GM12878 (cell line): Measurements from ENCODE around the gene COQ4. TPM values are rescaled to one million over a fixed set of nuclear protein-coding genes. Genes with fewer than 3 reads are reported as not detected.

ENCODE experiments used
- ATAC-seq: fragments of 200-7000 bp; cut with Tn5 transposase; 3 replicates; pipeline ENCODE4 v1.9.1; 2020; ENCODE audit warnings: mild to moderate bottlenecking, moderate library complexity
- BruUV-seq: library from RNA; stranded (reverse); fragments of 400-500 nt; replicated peaks from 2 replicates; lab custom pipeline; 2021; lab: Mats Ljungman, UMichigan
- CTCF ChIA-PET: fragments of 300-600 bp; sonication (Branson Sonifier 250); formaldehyde crosslinking; extraction: SDS; loops from one replicate; lab custom pipeline; 2021; ENCODE audit warnings: inconsistent platforms; lab: Yijun Ruan, JAX
- POLR2A ChIA-PET: fragments of 350-600 bp; formaldehyde crosslinking; extraction: SDS; loops from one replicate; lab custom pipeline; 2021; ENCODE audit warnings: inconsistent platforms; lab: Charles Lee
- RAD21 ChIA-PET: fragments of 300-600 bp; sonication (Branson Sonifier 250); formaldehyde crosslinking; loops from one replicate; lab custom pipeline; 2023; ENCODE audit warnings: antibody characterized with exemption; ENCODE audit not compliant: unreplicated experiment; lab: Charles Lee
- SMC1A ChIA-PET: fragments of 300-600 bp; sonication (Branson Sonifier 250); formaldehyde crosslinking; loops from one replicate; lab custom pipeline; 2023; ENCODE audit not compliant: unreplicated experiment, uncharacterized antibody; lab: Charles Lee
- DNase-seq: peaks from one replicate; pipeline ENCODE4 v3.0.0-alpha.2; 2011; ENCODE audit warnings: low read depth, low spot score
- FAIRE-seq: peaks from 3 replicates; lab custom pipeline; 2011; peaks lifted over from hg19 to GRCh38; lab: Jason Lieb, UNC
- H2AFZ ChIP-seq: 2 replicates; pipeline ENCODE4 v1.6.0; 2011; ENCODE audit warnings: low read depth, low read length, control low read depth; ENCODE audit not compliant: control insufficient read depth
- H3K27ac ChIP-seq: 2 replicates; pipeline ENCODE4 v1.5.1; 2011; ENCODE audit warnings: control low read depth; ENCODE audit not compliant: control insufficient read depth, insufficient read depth
- H3K27me3 ChIP-seq, 2 experiments: replicated peaks in 1 of 2; 2 replicates each; pipeline versions ENCODE4 v1.6.0 to v1.6.1; 2011; ENCODE audit warnings: low read length in 1 of 2; ENCODE audit not compliant: control insufficient read depth in 2 of 2, insufficient read depth in 2 of 2
- H3K36me3 ChIP-seq, 2 experiments: 2 replicates each; pipeline ENCODE4 v1.5.1; 2011; ENCODE audit warnings: low read length in 1 of 2; ENCODE audit not compliant: control insufficient read depth in 2 of 2, insufficient read depth in 2 of 2
- H3K4me1 ChIP-seq: 2 replicates; pipeline ENCODE4 v1.6.1; 2011; ENCODE audit warnings: mild to moderate bottlenecking, low read length, moderate library complexity, mixed read lengths; ENCODE audit not compliant: control insufficient read depth, insufficient read depth
- H3K4me2 ChIP-seq: 2 replicates; pipeline ENCODE4 v1.6.0; 2011; ENCODE audit warnings: control low read depth; ENCODE audit not compliant: control insufficient read depth, insufficient read depth
- H3K4me3 ChIP-seq: fragments of 200-600 bp; sonication (generic); 2 replicates; pipeline ENCODE4 v1.5.1; 2016
- H3K79me2 ChIP-seq: 2 replicates; pipeline ENCODE4 v1.6.0; 2011; ENCODE audit warnings: low read length; ENCODE audit not compliant: control insufficient read depth, insufficient read depth
- H3K9ac ChIP-seq: 2 replicates; pipeline ENCODE4 v1.8.0; 2011; ENCODE audit warnings: low read length, control low read depth, mixed read lengths; ENCODE audit not compliant: control insufficient read depth, insufficient read depth
- H3K9me3 ChIP-seq: replicated peaks from 3 replicates; pipeline ENCODE4 v1.5.1; 2011; ENCODE audit warnings: mild to moderate bottlenecking, low read length; ENCODE audit not compliant: control insufficient read depth, insufficient read depth
- H4K20me1 ChIP-seq: 2 replicates; pipeline ENCODE4 v1.6.0; 2011; ENCODE audit not compliant: control insufficient read depth, insufficient read depth
- HCFC1 ChIP-seq: fragments of 150-350 bp; IDR thresholded peaks from 2 replicates; pipeline ENCODE4 v1.6.1; 2014; ENCODE audit warnings: low read length
- NFIC ChIP-seq: IDR thresholded peaks from 2 replicates; pipeline ENCODE4 v1.6.1; 2012; ENCODE audit warnings: low read depth, mild to moderate bottlenecking, inconsistent platforms, low read length, moderate library complexity
- NRF1 ChIP-seq: conservative IDR thresholded peaks from 2 replicates; pipeline ENCODE4 v1.6.1; 2011; ENCODE audit warnings: mild to moderate bottlenecking, low read depth, low read length, improper control_type of control experiment
- SREBF1 ChIP-seq: IDR thresholded peaks from 2 replicates; pipeline ENCODE4 v1.6.1; 2012; ENCODE audit warnings: mild to moderate bottlenecking, low read length
- ZNF384 ChIP-seq: IDR thresholded peaks from 2 replicates; pipeline ENCODE4 v1.6.1; 2012; ENCODE audit warnings: low read depth, mild to moderate bottlenecking, low read length, improper control_type of control experiment, borderline replicate concordance
- WGBS: methylation state at CpG from one replicate; pipeline ENCODE4 v1.1.6; 2016; ENCODE audit warnings: low lambda C conversion rate; ENCODE audit not compliant: insufficient replicate concordance, insufficient coverage; ENCODE audit errors: missing lambda C conversion rate; 5-methylcytosine and 5-hydroxymethylcytosine counted together
- in situ Hi-C: fragments of 300-500 bp; cut with MboI; formaldehyde crosslinking; loops from 9 replicates; pipeline ENCODE4 v1.14.3; 2018; ENCODE audit warnings: mixed read lengths
- intact Hi-C: fragments of 100-400 bp; cut with micrococcal nuclease; formaldehyde crosslinking; loops from one replicate; pipeline ENCODE4 v1.14.2; 2022; ENCODE audit not compliant: unreplicated experiment
- polyA plus RNA-seq, 11 experiments: library from polyadenylated mRNA; depleted of rRNA in 4 of 11; unstranded in 6 of 11; stranded (reverse) in 5 of 11; fragments of >200 nt; fragmentation: Nextera tagmentation in 4 of 11; fragmentation: Illumina TruSeq in 1 of 11; extraction: Ambion mirVana in 4 of 11; extraction: Trizol in 1 of 11; gene quantifications; 1 replicate in 1 of 11; 2 replicates in 10 of 11; pipeline versions ENCODE4 v1.2.1 to v1.2.3, GENCODE V29; 2011 to 2016; ENCODE audit warnings: inconsistent platforms in 2 of 11, missing spikeins in 2 of 11, low read depth in 1 of 11
- total RNA-seq, 4 experiments: library from RNA; depleted of rRNA in 3 of 4; stranded (reverse); fragments of >200 nt in 3 of 4; fragmentation: Illumina TruSeq in 1 of 4; extraction: Trizol in 1 of 4; gene quantifications; 2 replicates each; pipeline versions ENCODE4 v1.2.1 to v1.2.3, GENCODE V29; 2013 to 2021
- TF ChIP-seq, protein P1 (sequence below): fragments of 450-650 bp; formaldehyde crosslinking; IDR thresholded peaks from 2 replicates; pipeline ENCODE4 v1.5.0; 2022; ENCODE audit warnings: mild to moderate bottlenecking, missing genetic modification characterization
- TF ChIP-seq, protein P2 (sequence below): IDR thresholded peaks from 2 replicates; pipeline ENCODE4 v1.6.1; 2012; ENCODE audit warnings: low read depth, low read length, improper control_type of control experiment
- TF ChIP-seq, protein P3 (sequence below): fragments of 450-650 bp; IDR thresholded peaks from 2 replicates; pipeline ENCODE4 v1.6.1; 2016; ENCODE audit warnings: mild to moderate bottlenecking

COQ4 gene
- total and polyA plus RNA-seq, 10 of the 15 experiments (the other 5 are each of a cell fraction or from before 2014, with no cell fraction given): 3.8 to 64.1 (median 38.6) TPM

DNA sequence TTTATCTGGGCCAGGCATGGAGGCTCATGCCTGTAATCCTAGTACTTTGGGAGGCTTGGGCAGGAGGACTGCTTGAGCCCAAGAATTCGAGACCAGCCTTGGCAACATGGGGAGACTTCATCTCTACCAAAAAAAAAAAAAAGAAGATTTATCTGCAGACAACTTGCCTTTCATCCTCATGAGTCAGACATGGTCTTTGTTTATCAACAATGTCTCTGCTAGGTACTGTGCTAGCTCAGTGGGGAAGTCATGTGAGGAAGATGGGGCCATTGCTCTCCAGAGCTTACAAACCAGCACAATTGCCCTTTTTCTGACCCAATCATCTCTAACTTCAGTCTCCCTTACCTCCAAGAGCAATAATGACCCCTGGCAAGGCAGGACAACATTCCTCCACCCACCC is 50.1 kb downstream of the COQ4 start (continued):
- TF ChIP-seq, protein P1, sequence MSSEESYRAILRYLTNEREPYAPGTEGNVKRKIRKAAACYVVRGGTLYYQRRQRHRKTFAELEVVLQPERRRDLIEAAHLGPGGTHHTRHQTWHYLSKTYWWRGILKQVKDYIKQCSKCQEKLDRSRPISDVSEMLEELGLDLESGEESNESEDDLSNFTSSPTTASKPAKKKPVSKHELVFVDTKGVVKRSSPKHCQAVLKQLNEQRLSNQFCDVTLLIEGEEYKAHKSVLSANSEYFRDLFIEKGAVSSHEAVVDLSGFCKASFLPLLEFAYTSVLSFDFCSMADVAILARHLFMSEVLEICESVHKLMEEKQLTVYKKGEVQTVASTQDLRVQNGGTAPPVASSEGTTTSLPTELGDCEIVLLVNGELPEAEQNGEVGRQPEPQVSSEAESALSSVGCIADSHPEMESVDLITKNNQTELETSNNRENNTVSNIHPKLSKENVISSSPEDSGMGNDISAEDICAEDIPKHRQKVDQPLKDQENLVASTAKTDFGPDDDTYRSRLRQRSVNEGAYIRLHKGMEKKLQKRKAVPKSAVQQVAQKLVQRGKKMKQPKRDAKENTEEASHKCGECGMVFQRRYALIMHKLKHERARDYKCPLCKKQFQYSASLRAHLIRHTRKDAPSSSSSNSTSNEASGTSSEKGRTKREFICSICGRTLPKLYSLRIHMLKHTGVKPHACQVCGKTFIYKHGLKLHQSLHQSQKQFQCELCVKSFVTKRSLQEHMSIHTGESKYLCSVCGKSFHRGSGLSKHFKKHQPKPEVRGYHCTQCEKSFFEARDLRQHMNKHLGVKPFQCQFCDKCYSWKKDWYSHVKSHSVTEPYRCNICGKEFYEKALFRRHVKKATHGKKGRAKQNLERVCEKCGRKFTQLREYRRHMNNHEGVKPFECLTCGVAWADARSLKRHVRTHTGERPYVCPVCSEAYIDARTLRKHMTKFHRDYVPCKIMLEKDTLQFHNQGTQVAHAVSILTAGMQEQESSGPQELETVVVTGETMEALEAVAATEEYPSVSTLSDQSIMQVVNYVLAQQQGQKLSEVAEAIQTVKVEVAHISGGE (CRISPR knock-in tag): no peak
- no peak for TF ChIP-seq HCFC1
- TF ChIP-seq NRF1: no peak
- no peak for TF ChIP-seq ZNF384
- TF ChIP-seq, protein P2, sequence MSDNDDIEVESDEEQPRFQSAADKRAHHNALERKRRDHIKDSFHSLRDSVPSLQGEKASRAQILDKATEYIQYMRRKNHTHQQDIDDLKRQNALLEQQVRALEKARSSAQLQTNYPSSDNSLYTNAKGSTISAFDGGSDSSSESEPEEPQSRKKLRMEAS: no peak

DNA sequence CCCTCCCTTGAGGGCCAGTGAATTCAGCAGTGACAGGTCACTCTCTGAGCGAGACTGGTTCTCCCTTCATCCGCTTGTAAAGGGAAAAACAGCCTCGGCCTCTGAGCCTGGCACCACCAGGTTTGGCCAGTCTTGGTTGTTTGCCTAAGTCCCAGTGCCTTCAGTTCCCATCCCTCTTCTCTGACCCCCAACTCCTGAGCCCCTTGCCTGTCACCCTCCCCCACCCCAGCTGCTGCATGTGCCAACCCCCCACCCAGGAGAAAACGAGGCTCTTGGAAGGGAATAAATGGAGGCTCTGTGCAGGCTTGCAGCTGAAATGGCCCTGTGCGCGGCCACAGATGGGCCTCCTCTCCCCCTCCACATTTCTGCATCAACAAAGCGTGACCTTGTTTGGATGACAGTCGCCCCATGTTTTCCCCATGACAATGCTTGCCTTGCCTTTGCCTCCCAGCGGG is 51.6 kb downstream of the COQ4 start:
- H3K4me1 ChIP-seq: no peaks in the 10 kb centered on the region
- no peaks in the 10 kb centered on the region for H4K20me1 ChIP-seq
- ATAC-seq (no peak), FAIRE-seq (no peak), DNase-seq (no peak)
- SMC1A ChIA-PET: no interaction called here
- CTCF ChIA-PET: no interaction called here
- in situ Hi-C loops: no loop called here
- no peak overlapping the region for H2AFZ ChIP-seq
- no peak overlapping the region for H3K4me2 ChIP-seq
- WGBS: 96% methylated on average over 8 of the region's 9 CpGs
- H3K27me3 ChIP-seq: no peaks in the 10 kb centered on the region
- H3K27ac ChIP-seq: no peak overlapping the region
- no peak for TF ChIP-seq SREBF1
- TF ChIP-seq, protein P3, sequence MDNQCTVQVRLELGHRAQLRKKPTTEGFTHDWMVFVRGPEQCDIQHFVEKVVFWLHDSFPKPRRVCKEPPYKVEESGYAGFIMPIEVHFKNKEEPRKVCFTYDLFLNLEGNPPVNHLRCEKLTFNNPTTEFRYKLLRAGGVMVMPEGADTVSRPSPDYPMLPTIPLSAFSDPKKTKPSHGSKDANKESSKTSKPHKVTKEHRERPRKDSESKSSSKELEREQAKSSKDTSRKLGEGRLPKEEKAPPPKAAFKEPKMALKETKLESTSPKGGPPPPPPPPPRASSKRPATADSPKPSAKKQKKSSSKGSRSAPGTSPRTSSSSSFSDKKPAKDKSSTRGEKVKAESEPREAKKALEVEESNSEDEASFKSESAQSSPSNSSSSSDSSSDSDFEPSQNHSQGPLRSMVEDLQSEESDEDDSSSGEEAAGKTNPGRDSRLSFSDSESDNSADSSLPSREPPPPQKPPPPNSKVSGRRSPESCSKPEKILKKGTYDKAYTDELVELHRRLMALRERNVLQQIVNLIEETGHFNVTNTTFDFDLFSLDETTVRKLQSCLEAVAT: no peak
- TF ChIP-seq NFIC: no peak
- TF ChIP-seq, all 136 proteins: peak for 0
- ChIA-PET RAD21 (no interaction called here), POLR2A (no interaction called here)
- no TSS peak for BruUV-seq
- H3K9me3 ChIP-seq: no peaks in the 10 kb centered on the region
- H3K9ac ChIP-seq: no peak overlapping the region
- intact Hi-C loops: no loop called here
- H3K36me3 ChIP-seq: peaks cover 0 to 10% of the 10 kb centered on the region in 2 experiments; a peak in 1 of 4 replicates
- H3K4me3 ChIP-seq: no peak overlapping the region
- H3K79me2 ChIP-seq: peaks cover 33% of the 10 kb centered on the region
